Measurements from ENCODE around the gene UST. TPM values are rescaled to one million over a fixed set of nuclear protein-coding genes. Genes with fewer than 3 reads are reported as not detected.
"Not testable (repeated sequence)": the region's sequence is repeated elsewhere in the genome, so short reads cannot be mapped to it uniquely, and the experiment has no call there.

The UST gene
- polyA plus RNA-seq, 1 experiment = 21.4 TPM

GRCh38 chr6:148779142-148779562 lies 32.3 kb downstream of the UST start:
- TF ChIP-seq CTCF (IDR thresholded peaks at IDR 0.05; ENCODE audit: low read depth, low read length) = no peak
- no peak for DNase-seq (ENCODE audit: low read depth, low spot score)
- Histone ChIP-seq H3K27ac (ENCODE audit: low read depth, low read length) (no peak overlapping the region), H3K27me3 (ENCODE audit: control insufficient read depth, insufficient read depth, low read length) (no peaks in the 10 kb centered on the region), H3K9me3 (ENCODE audit: control insufficient read depth, insufficient read depth, low read length) (no peaks in the 10 kb centered on the region), H3K4me3 (ENCODE audit: low read depth, low read length) (no peak overlapping the region)
- CTCF ChIA-PET = no interaction called here
- POLR2A ChIA-PET = no interaction called here

- POLR2A ChIA-PET; H3K4me3 ChIP-seq (ENCODE audit: low read depth, low read length); CTCF ChIA-PET: not testable (repeated sequence)
Observed at GRCh38 chr6:148780423-148780822, 33.6 kb downstream of the UST start.

GRCh38 chr6:148780918-148781436 lies 34.1 kb downstream of the UST start:
- no peak for DNase-seq (ENCODE audit: low read depth, low spot score)
- H3K27ac ChIP-seq (ENCODE audit: low read depth, low read length) = no peak overlapping the region
- ChIA-PET POLR2A (no interaction called here), CTCF (interaction anchor here (1.5 kb wide), 1 partner anchor 203 kb away, joined by 4 read pairs; no protein-coding TSS in a partner anchor)
- no peak overlapping the region for H3K4me3 ChIP-seq (ENCODE audit: low read depth, low read length)
- no peaks in the 10 kb centered on the region for H3K9me3 ChIP-seq (ENCODE audit: control insufficient read depth, insufficient read depth, low read length)
- TF ChIP-seq CTCF (IDR thresholded peaks at IDR 0.05; ENCODE audit: low read depth, low read length) = no peak
- no peaks in the 10 kb centered on the region for H3K27me3 ChIP-seq (ENCODE audit: control insufficient read depth, insufficient read depth, low read length)

More at GRCh38 chr6:148780423-148780822, 33.6 kb downstream of the UST start:
- H3K27ac ChIP-seq (ENCODE audit: low read depth, low read length); H3K9me3 ChIP-seq (ENCODE audit: control insufficient read depth, insufficient read depth, low read length); H3K27me3 ChIP-seq (ENCODE audit: control insufficient read depth, insufficient read depth, low read length); DNase-seq (ENCODE audit: low read depth, low spot score): not testable (repeated sequence)

GRCh38 chr6:148789948-148790347 lies 43.1 kb downstream of the UST start:
- Histone ChIP-seq H3K27ac (ENCODE audit: low read depth, low read length) (no peak overlapping the region), H3K9me3 (ENCODE audit: control insufficient read depth, insufficient read depth, low read length) (no peaks in the 10 kb centered on the region), H3K4me3 (ENCODE audit: low read depth, low read length) (no peak overlapping the region), H3K27me3 (ENCODE audit: control insufficient read depth, insufficient read depth, low read length) (no peaks in the 10 kb centered on the region)
- DNase-seq (ENCODE audit: low read depth, low spot score) = no peak
- POLR2A ChIA-PET = interaction anchor here (0.5 kb wide), 1 partner anchor 42 kb away, joined by 4 read pairs; no protein-coding TSS in a partner anchor
- CTCF ChIA-PET = no interaction called here
- TF ChIP-seq CTCF (IDR thresholded peaks at IDR 0.05; ENCODE audit: low read depth, low read length) = no peak

GRCh38 chr6:148790404-148790803 lies 43.6 kb downstream of the UST start:
- no peak overlapping the region for H3K27ac ChIP-seq (ENCODE audit: low read depth, low read length)
- H3K4me3 ChIP-seq (ENCODE audit: low read depth, low read length) = no peak overlapping the region
- no peaks in the 10 kb centered on the region for H3K27me3 ChIP-seq (ENCODE audit: control insufficient read depth, insufficient read depth, low read length)
- DNase-seq (ENCODE audit: low read depth, low spot score) = no peak
- POLR2A ChIA-PET = no interaction called here
- no peaks in the 10 kb centered on the region for H3K9me3 ChIP-seq (ENCODE audit: control insufficient read depth, insufficient read depth, low read length)
- no peak for TF ChIP-seq CTCF (IDR thresholded peaks at IDR 0.05; ENCODE audit: low read depth, low read length)
- CTCF ChIA-PET = no interaction called here

GRCh38 chr6:148790817-148791216 lies 44.0 kb downstream of the UST start:
- Histone ChIP-seq H3K4me3 (ENCODE audit: low read depth, low read length) (no peak overlapping the region), H3K9me3 (ENCODE audit: control insufficient read depth, insufficient read depth, low read length) (no peaks in the 10 kb centered on the region), H3K27ac (ENCODE audit: low read depth, low read length) (no peak overlapping the region), H3K27me3 (ENCODE audit: control insufficient read depth, insufficient read depth, low read length) (no peaks in the 10 kb centered on the region)
- TF ChIP-seq CTCF (IDR thresholded peaks at IDR 0.05; ENCODE audit: low read depth, low read length) = no peak
- no peak for DNase-seq (ENCODE audit: low read depth, low spot score)
- CTCF ChIA-PET = no interaction called here
- POLR2A ChIA-PET = no interaction called here

All from AG04450 (cell line).